GM18519 (cell line): ENCODE results near the gene GBP1.
"Not testable (repeated sequence)": the region's sequence is repeated elsewhere in the genome, so short reads cannot be mapped to it uniquely, and the experiment has no call there.

ENCODE experiments used
- ATAC-seq: cut with Tn5 transposase; IDR thresholded peaks from one replicate; pipeline ENCODE4 v1.9.1; 2021; ENCODE audit warnings: mild to moderate bottlenecking, moderate library complexity; ENCODE audit not compliant: unreplicated experiment, low FRiP score

The GBP1 gene

GRCh38 chr1:89022167-89022959 is 42.6 kb downstream of the GBP1 start, which contains the start of gene GBP3:
TSS of gene GBP3 (minus strand) at chr1:89022866. CDS start at chr1:89020721, 2,145 bp downstream.
- ATAC-seq: peak; percentile 67

- ATAC-seq: not testable (repeated sequence)
Measured at GRCh38 chr1:89018318-89018717, 46.7 kb downstream of the GBP1 start.

- ATAC-seq: no peak
Measured at GRCh38 chr1:89008511-89008910, 56.5 kb downstream of the GBP1 start.

- ATAC-seq: no peak
Measured at GRCh38 chr1:89005286-89006151, 59.5 kb downstream of the GBP1 start.
